Neural progenitor cell (in vitro differentiated cells): ENCODE results near the gene LEMD2. TPM values are rescaled to one million over a fixed set of nuclear protein-coding genes. Genes with fewer than 3 reads are reported as not detected.

Experiments
- DNase-seq: peaks from one replicate; pipeline ENCODE4 v3.0.0-alpha.2; 2016; ENCODE audit warnings: low spot score
- H2AFZ ChIP-seq: fragments of 200-600 bp; sonication (generic); replicated peaks from 2 replicates; pipeline ENCODE4 v1.6.1; 2016; ENCODE audit warnings: antibody characterized with exemption
- H3F3A ChIP-seq: fragments of 200-600 bp; sonication (generic); 2 replicates; pipeline ENCODE4 v1.6.1; 2016; ENCODE audit warnings: antibody characterized with exemption, low read depth
- H3K27ac ChIP-seq: fragments of 200-600 bp; sonication (generic); 2 replicates; pipeline ENCODE4 v1.5.1; 2016; ENCODE audit warnings: mild to moderate bottlenecking
- H3K27me3 ChIP-seq: fragments of 200-600 bp; sonication (generic); 2 replicates; pipeline ENCODE4 v1.6.1; 2016; ENCODE audit warnings: mild to moderate bottlenecking, moderate library complexity
- H3K36me3 ChIP-seq: fragments of 200-600 bp; sonication (generic); 2 replicates; pipeline ENCODE4 v1.5.1; 2016
- H3K4me1 ChIP-seq: fragments of 200-600 bp; sonication (generic); 2 replicates; pipeline ENCODE4 v1.6.1; 2016; ENCODE audit warnings: mixed run types
- H3K4me2 ChIP-seq: fragments of 200-600 bp; sonication (generic); 2 replicates; pipeline ENCODE4 v1.6.1; 2016
- H3K4me3 ChIP-seq: fragments of 200-600 bp; sonication (generic); 2 replicates; pipeline ENCODE4 v1.5.1; 2016
- H3K79me2 ChIP-seq: fragments of 200-600 bp; sonication (generic); 2 replicates; pipeline ENCODE4 v1.6.1; 2016; ENCODE audit warnings: low read depth
- H3K9ac ChIP-seq: fragments of 200-600 bp; sonication (generic); 2 replicates; pipeline ENCODE4 v1.6.1; 2016
- H3K9me3 ChIP-seq: fragments of 200-600 bp; sonication (generic); 2 replicates; pipeline ENCODE4 v1.5.1; 2016; ENCODE audit warnings: low read depth
- H4K20me1 ChIP-seq: fragments of 200-600 bp; sonication (generic); 2 replicates; pipeline ENCODE4 v1.6.1; 2016; ENCODE audit warnings: low read depth
- H3K27ac Mint-ChIP-seq: 3 replicates; pipeline ENCODE4 v1.8.0; 2021; ENCODE audit warnings: mixed read lengths
- H3K27me3 Mint-ChIP-seq: 2 replicates; pipeline ENCODE4 v1.8.0; 2022; ENCODE audit warnings: low read depth, mild to moderate bottlenecking, inconsistent platforms, moderate library complexity, mixed read lengths; ENCODE audit not compliant: insufficient read depth
- H3K36me3 Mint-ChIP-seq: 3 replicates; pipeline ENCODE4 v1.8.0; 2021; ENCODE audit warnings: mixed read lengths
- H3K4me1 Mint-ChIP-seq: 3 replicates; pipeline ENCODE4 v1.8.0; 2021; ENCODE audit warnings: mixed read lengths
- H3K4me3 Mint-ChIP-seq: 3 replicates; pipeline ENCODE4 v1.8.0; 2021; ENCODE audit warnings: mild to moderate bottlenecking, moderate library complexity, mixed read lengths
- H3K9me3 Mint-ChIP-seq: 3 replicates; pipeline ENCODE4 v1.8.0; 2020; ENCODE audit warnings: mixed read lengths
- EZH2 ChIP-seq: fragments of 200-600 bp; sonication (generic); IDR thresholded peaks from 2 replicates; pipeline ENCODE4 v1.6.1; 2017; ENCODE audit warnings: antibody characterized with exemption, mild to moderate bottlenecking, moderate library complexity
- EZH2phosphoT487 ChIP-seq: fragments of 200-600 bp; sonication (generic); IDR thresholded peaks from 2 replicates; pipeline ENCODE4 v1.6.1; 2017; ENCODE audit warnings: antibody characterized with exemption
- total RNA-seq: library from RNA; depleted of rRNA; stranded (reverse); fragments of >200 nt; gene quantifications from 2 replicates; pipeline ENCODE4 v1.2.3, GENCODE V29; 2015; ENCODE audit warnings: low replicate concordance
- TF ChIP-seq, protein P1 (sequence below): fragments of 200-600 bp; sonication (generic); IDR thresholded peaks from 2 replicates; pipeline ENCODE4 v1.5.1; 2017; ENCODE audit warnings: antibody characterized with exemption, mild to moderate bottlenecking

Gene LEMD2
- total RNA-seq, 1 donor from 2014 or later: 31.8 TPM

DNA sequence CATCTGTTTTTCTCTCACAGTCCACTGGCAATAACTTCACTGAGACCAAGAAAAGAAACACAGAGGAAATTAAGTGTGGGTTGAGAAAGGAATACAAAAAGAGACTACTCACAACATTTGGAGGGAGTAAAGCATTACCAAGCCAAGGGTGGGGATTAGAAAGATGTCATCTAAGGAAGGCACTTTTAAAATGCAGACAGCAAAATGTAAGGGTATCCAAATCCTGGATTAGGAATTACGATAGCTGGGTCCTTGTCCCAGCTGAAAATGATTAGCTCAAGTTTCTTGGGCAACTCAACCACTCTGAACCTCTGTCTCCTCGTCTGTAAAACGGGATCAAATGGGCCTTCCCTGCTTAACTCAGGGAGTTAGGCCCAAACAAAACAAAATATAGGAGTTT, 2.2 kb downstream of the LEMD2 start:
- no peaks in the 10 kb centered on the region for H3K9me3 Mint-ChIP-seq
- H3K4me3 ChIP-seq: no peak overlapping the region
- no peak overlapping the region for H3K27ac ChIP-seq
- H3K4me1 ChIP-seq: peaks cover 35% of the 10 kb centered on the region
- no peaks in the 10 kb centered on the region for H3K27me3 ChIP-seq
- no peak overlapping the region for H3K9ac ChIP-seq
- peak overlapping the region; percentile 96 for H3K4me3 Mint-ChIP-seq
- no peaks in the 10 kb centered on the region for H3K9me3 ChIP-seq
- peaks cover 10% of the 10 kb centered on the region for H3K27me3 Mint-ChIP-seq
- H3K79me2 ChIP-seq: peaks cover 44% of the 10 kb centered on the region
- peak overlapping the region; percentile 93 for H3K4me2 ChIP-seq
- H3K36me3 Mint-ChIP-seq: peaks cover 28% of the 10 kb centered on the region
- DNase-seq: no peak
- no peak overlapping the region for H2AFZ ChIP-seq
- H3K4me1 Mint-ChIP-seq: peaks cover 80% of the 10 kb centered on the region
- peaks cover 55% of the 10 kb centered on the region for H4K20me1 ChIP-seq
- peaks cover 33% of the 10 kb centered on the region for H3F3A ChIP-seq
- TF ChIP-seq EZH2: no peak
- TF ChIP-seq, protein P1, sequence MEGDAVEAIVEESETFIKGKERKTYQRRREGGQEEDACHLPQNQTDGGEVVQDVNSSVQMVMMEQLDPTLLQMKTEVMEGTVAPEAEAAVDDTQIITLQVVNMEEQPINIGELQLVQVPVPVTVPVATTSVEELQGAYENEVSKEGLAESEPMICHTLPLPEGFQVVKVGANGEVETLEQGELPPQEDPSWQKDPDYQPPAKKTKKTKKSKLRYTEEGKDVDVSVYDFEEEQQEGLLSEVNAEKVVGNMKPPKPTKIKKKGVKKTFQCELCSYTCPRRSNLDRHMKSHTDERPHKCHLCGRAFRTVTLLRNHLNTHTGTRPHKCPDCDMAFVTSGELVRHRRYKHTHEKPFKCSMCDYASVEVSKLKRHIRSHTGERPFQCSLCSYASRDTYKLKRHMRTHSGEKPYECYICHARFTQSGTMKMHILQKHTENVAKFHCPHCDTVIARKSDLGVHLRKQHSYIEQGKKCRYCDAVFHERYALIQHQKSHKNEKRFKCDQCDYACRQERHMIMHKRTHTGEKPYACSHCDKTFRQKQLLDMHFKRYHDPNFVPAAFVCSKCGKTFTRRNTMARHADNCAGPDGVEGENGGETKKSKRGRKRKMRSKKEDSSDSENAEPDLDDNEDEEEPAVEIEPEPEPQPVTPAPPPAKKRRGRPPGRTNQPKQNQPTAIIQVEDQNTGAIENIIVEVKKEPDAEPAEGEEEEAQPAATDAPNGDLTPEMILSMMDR: no peak
- TF ChIP-seq EZH2phosphoT487: no peak
- no peak overlapping the region for H3K27ac Mint-ChIP-seq
- H3K36me3 ChIP-seq: no peaks in the 10 kb centered on the region

DNA sequence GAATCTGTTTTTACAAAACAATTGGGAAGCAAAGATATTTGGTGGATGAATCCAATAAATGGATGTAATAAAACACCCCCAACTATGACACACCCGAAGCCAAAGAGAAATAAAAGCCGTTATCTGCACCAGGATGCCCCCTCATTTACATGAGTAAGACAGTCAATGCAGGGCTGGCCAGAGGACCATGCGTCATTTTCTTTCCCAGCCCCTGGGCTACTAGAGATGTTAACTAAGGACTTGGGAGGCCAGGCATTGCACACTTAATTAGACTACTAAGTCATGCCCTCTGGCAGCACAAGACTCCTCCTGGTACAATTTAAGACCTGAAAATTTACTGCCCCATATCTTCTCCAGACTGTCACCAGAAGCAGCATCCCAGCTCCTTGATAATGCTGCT, 3.2 kb downstream of the LEMD2 start:
- Histone ChIP-seq H4K20me1 (peaks cover 65% of the 10 kb centered on the region), H3K4me1 (peaks cover 35% of the 10 kb centered on the region), H3K27me3 (no peaks in the 10 kb centered on the region), H3F3A (peaks cover 34% of the 10 kb centered on the region), H3K9me3 (no peaks in the 10 kb centered on the region), H3K27ac (no peak overlapping the region), H3K9ac (no peak overlapping the region), H2AFZ (no peak overlapping the region), H3K36me3 (no peaks in the 10 kb centered on the region), H3K4me2 (peak overlapping the region; percentile 2), H3K79me2 (peaks cover 46% of the 10 kb centered on the region), H3K4me3 (no peak overlapping the region)
- H3K4me1 Mint-ChIP-seq: peaks cover 80% of the 10 kb centered on the region
- peaks cover 10% of the 10 kb centered on the region for H3K27me3 Mint-ChIP-seq
- H3K4me3 Mint-ChIP-seq: no peak overlapping the region
- H3K27ac Mint-ChIP-seq: no peak overlapping the region
- TF ChIP-seq, protein P1: no peak
- no peak for TF ChIP-seq EZH2
- TF ChIP-seq EZH2phosphoT487: no peak
- DNase-seq: no peak
- H3K9me3 Mint-ChIP-seq: no peaks in the 10 kb centered on the region
- H3K36me3 Mint-ChIP-seq: peaks cover 28% of the 10 kb centered on the region

DNA sequence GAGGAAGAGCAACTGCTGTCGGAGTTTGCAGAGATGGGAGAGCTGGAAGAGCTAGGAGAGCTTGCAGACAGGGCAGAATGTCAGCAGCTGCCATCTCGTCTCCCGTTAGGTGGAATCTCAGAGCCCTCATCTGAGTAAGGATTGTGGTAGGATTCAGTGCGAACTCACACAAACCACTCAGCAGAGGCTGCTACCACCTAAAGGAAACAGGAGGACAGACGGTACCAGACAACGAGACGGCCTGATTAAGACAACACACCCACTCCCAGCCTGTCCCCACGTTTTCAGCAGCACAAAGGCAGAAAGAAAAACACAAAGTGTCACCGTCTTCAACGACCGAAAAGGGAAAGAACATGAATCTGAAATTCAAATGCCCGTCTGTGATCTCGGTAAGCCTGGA, 4.1 kb downstream of the LEMD2 start:
- peaks cover 81% of the 10 kb centered on the region for H3K4me1 Mint-ChIP-seq
- Histone ChIP-seq H3K4me1 (peaks cover 38% of the 10 kb centered on the region), H3K27ac (no peak overlapping the region), H3K4me2 (no peak overlapping the region), H3K4me3 (no peak overlapping the region), H3K9me3 (no peaks in the 10 kb centered on the region), H3K79me2 (peaks cover 49% of the 10 kb centered on the region), H2AFZ (no peak overlapping the region), H3F3A (peaks cover 33% of the 10 kb centered on the region), H3K27me3 (no peaks in the 10 kb centered on the region), H4K20me1 (peaks cover 75% of the 10 kb centered on the region), H3K36me3 (no peaks in the 10 kb centered on the region), H3K9ac (no peak overlapping the region)
- no peak overlapping the region for H3K27ac Mint-ChIP-seq
- DNase-seq: no peak
- H3K27me3 Mint-ChIP-seq: peaks cover 10% of the 10 kb centered on the region
- H3K36me3 Mint-ChIP-seq: peaks cover 36% of the 10 kb centered on the region
- TF ChIP-seq, protein P1: no peak
- TF ChIP-seq EZH2phosphoT487 (no peak), EZH2 (no peak)
- H3K4me3 Mint-ChIP-seq: peak overlapping the region; percentile 19
- no peaks in the 10 kb centered on the region for H3K9me3 Mint-ChIP-seq
